HG03135 (cell line): ENCODE data around the gene IRX2.

Experiments used
- ATAC-seq: cut with Tn5 transposase; IDR thresholded peaks from one replicate; pipeline ENCODE4 v1.9.1; 2021; ENCODE audit warnings: mild to moderate bottlenecking, moderate library complexity; ENCODE audit not compliant: unreplicated experiment

IRX2 gene

DNA sequence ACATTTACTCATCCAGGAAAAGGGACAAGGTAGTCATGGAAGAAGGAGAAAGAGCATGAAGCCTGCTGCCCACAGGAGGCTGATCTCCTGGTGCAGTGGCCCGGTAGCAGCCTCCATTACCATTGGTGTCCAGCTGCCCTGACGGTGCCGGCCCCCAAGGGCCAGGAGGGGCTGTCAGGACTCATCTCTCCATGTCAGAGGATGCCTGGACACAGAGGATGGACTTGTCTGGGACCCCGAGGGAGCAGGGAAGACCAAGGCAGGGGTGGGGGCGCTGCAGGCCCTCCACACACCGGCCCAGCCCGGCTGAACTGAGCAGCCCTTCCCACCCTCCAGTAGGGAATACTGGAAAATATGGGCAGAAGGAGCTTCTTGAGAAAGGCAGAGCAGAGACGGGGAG, 52.2 kb downstream of the IRX2 start:
- ATAC-seq, result no peak

DNA sequence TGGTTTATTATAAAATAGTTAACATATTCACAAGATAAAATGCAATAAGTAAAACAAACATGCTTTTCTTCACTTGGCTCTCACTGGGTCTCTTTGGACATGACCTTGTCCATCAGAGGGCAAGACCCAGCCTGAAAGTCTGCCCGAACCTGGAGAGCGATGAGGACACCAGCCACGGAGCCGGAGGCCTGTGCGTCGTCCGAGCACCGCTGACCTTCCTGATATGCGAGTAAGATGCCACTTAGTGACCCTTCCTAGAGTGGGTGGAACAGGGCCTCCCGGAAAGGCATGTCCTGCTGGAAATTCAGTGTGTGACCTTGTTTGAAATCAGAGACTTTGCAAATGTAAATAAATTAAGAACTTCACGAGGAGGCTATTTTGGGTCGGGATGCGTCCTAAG, 52.9 kb downstream of the IRX2 start:
- ATAC-seq, result no peak

DNA sequence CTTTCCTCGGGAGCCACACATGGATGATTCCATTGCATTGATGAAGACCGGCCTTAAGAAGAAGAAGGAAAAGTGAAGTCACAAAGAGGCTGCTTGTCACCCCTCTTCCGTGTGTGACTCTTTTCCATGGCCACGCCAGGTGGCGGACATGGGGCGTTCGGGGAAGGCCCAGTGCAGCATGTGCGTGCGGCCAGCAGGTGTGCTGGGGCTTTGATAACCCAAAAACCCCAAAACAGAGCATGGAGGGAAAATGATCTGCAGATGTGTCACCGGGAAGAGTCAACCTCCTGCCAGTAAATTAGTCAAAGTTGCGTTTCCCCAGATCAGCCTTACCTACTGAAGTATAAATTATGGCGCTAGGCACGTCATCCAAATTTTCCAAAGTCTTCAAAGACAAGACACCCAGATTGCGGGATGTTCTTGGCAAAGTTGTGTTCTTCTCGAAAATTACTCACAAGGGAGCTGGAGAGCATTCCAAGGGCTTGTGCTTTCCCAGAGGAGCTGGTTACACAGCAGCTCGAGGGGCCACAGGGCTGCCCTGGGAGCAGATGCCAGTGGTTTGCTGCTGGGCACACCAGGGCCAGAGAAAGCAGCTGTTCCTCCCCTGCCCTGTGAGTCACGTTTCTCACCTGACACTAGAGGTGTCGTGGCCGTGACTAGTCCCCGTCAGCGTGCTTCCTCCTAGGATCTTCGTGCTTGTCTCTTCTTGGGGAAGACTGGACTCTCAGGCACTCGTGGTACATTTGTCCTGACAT, 53.9 kb downstream of the IRX2 start:
- ATAC-seq, result no peak

DNA sequence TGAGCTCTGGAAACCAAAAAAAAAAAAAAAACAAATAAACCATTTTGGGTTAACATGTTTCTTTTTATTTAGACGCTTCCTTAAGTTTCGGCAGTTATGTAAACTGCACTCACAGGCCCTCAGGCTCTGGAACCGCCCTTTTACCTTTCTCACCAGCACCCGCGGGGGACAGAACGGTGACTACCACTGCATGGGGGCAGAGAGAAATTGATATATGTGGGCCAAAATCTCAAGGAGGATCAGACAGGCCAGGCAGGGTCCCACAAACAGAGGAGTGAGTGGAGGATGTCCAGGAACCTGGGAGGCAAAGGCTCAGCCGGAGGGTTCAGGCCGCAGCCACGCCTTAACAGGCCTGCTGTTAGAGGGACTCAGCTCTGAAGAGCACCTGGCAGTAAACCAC, 54.4 kb downstream of the IRX2 start:
- ATAC-seq, result no peak
